Memory B cell (primary cell): ENCODE measurements around the gene EMC8.
"Not testable (repeated sequence)": the region's sequence is repeated elsewhere in the genome, so short reads cannot be mapped to it uniquely, and the experiment has no call there.

Source experiments
- ATAC-seq: fragments of 150-1000 bp; cut with Tn5 transposase; 2 replicates; pipeline ENCODE4 v1.10.0; 2021; ENCODE audit warnings: low read depth, mild to moderate bottlenecking, moderate library complexity
- DNase-seq, 2 donors: peaks; one replicate each; pipeline ENCODE4 v3.0.0; 2022; ENCODE audit warnings: low spot score in 2 of 2
- H3K27ac Mint-ChIP-seq: one replicate; pipeline ENCODE4 v1.8.0; 2022; ENCODE audit warnings: mild to moderate bottlenecking, moderate library complexity, mixed read lengths
- H3K27me3 Mint-ChIP-seq: one replicate; pipeline ENCODE4 v1.8.0; 2022; ENCODE audit warnings: mixed read lengths
- H3K36me3 Mint-ChIP-seq: one replicate; pipeline ENCODE4 v1.8.0; 2022; ENCODE audit warnings: mild to moderate bottlenecking, mixed read lengths
- H3K4me1 Mint-ChIP-seq: one replicate; pipeline ENCODE4 v1.8.0; 2022; ENCODE audit warnings: mixed read lengths
- H3K4me3 Mint-ChIP-seq: one replicate; pipeline ENCODE4 v1.8.0; 2022; ENCODE audit warnings: mild to moderate bottlenecking, moderate library complexity, mixed read lengths
- H3K9me3 Mint-ChIP-seq: one replicate; pipeline ENCODE4 v1.8.0; 2022; ENCODE audit warnings: mixed read lengths

The EMC8 gene

DNA sequence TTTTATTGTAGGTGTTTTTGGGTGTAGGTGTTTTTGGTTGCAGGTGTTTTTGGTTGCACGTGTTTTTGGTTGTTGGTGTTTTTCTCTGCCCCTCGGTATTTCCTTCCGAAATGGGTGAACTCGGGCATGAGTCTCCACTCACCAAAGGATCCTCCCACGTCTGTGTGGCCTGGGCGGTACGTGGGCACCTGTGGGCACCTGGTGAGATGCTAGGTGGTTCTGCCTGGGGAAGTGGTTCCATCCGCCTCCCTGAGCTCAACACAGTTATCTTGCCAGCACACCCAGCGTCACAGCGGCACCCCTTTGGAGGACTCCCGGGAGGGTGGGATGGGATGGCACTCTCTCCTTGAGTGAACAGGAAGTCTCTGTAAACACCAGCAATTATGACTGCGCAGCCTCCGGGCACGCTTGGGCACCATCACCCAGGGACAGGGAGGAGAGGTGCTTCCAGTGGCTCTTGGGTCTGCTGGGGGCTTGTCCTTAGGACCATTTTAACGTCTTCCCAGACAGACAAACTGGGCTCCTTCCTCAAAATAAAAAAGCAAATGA lies 29.9 kb upstream of the EMC8 start:
- Mint-ChIP-seq H3K4me3 (peak overlapping the region; percentile 30), H3K4me1 (peaks cover 37% of the 10 kb centered on the region), H3K9me3 (peaks cover 9% of the 10 kb centered on the region), H3K27ac (peak overlapping the region; percentile 80), H3K27me3 (no peaks in the 10 kb centered on the region), H3K36me3 (peaks cover 8% of the 10 kb centered on the region)
- peak; percentile 42 for ATAC-seq
- DNase-seq = peak in 1 of 2 donors; percentile 28

DNA sequence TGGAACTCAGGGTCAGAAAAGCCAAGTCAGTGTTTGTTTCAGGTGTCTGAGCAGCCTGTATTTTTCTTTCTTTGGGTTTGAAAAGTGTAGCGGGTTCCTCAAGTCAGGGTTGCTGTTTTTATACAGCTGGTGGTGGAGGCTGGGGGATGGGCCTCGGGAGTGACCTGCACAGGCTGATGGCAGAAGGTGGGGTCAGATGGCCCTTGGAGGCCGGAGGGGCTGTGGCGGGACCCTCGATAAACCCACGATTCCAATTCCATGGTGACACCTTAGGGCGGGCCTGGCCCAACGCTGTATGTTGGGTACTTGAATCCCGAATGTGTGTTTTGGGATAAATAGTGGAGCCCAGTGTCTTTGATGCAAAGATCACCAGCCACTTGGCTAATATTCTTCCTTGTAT lies 28.8 kb upstream of the EMC8 start:
- Mint-ChIP-seq H3K27me3 (no peaks in the 10 kb centered on the region), H3K9me3 (peaks cover 7% of the 10 kb centered on the region), H3K4me1 (peaks cover 33% of the 10 kb centered on the region), H3K36me3 (peaks cover 6% of the 10 kb centered on the region), H3K4me3 (no peak overlapping the region), H3K27ac (no peak overlapping the region)
- ATAC-seq (no peak), DNase-seq (no peak)

DNA sequence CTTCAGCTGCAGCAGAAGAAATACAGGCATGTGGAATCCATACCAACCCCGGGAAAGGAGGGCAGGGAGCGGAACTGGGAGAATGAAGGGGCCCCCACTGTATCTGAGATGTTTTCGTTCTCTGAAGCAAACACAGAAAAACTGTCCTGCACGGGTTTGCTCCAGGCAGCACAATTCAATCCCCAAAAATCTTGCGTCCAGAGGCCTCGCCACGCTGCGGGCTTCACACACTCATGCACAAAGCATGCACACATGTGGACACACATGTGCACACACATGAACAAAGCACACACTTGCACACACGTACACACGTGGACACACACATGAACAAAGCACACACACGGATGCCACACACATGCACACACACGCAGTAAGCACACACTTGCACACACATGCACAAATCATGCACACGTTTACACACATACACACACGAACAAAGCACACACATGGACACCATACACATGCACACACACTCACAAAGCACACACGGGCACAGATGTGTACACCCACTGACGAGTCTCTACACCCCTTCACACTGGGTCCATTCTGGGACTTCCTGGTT lies 27.4 kb upstream of the EMC8 start:
- Mint-ChIP-seq H3K27ac (no peak overlapping the region), H3K27me3 (no peaks in the 10 kb centered on the region)

DNA sequence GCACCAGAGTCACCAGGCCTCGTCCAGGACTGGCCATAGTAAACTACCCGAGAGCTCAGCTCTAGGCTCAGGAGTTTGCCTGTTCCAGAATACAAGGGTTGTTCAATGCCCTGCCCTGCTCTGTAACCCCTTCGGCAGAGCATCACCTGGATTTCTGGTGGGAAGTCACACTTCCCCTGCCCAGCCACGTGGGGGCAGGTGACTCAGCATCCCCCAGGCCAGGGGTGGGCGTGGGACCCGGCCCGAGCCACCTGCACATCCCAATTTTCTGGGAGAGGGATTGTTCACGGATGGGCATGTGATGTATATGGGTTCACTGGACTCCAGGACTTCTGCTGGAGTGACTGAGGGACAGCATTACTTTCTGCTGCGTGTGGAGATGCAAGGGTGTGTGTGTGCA lies 26.0 kb upstream of the EMC8 start:
- DNase-seq (no peak), ATAC-seq (no peak)
- Mint-ChIP-seq H3K4me3 (no peak overlapping the region), H3K27ac (no peak overlapping the region), H3K27me3 (no peaks in the 10 kb centered on the region), H3K4me1 (peaks cover 23% of the 10 kb centered on the region), H3K9me3 (peaks cover 4% of the 10 kb centered on the region), H3K36me3 (peaks cover 4% of the 10 kb centered on the region)

More for the DNA sequence above, 27.4 kb upstream of the EMC8 start:
- ATAC-seq (no peak), DNase-seq (no peak)
- Mint-ChIP-seq H3K9me3 (peaks cover 7% of the 10 kb centered on the region), H3K36me3 (peaks cover 6% of the 10 kb centered on the region), H3K4me3 (no peak overlapping the region), H3K4me1 (peaks cover 25% of the 10 kb centered on the region)

DNA sequence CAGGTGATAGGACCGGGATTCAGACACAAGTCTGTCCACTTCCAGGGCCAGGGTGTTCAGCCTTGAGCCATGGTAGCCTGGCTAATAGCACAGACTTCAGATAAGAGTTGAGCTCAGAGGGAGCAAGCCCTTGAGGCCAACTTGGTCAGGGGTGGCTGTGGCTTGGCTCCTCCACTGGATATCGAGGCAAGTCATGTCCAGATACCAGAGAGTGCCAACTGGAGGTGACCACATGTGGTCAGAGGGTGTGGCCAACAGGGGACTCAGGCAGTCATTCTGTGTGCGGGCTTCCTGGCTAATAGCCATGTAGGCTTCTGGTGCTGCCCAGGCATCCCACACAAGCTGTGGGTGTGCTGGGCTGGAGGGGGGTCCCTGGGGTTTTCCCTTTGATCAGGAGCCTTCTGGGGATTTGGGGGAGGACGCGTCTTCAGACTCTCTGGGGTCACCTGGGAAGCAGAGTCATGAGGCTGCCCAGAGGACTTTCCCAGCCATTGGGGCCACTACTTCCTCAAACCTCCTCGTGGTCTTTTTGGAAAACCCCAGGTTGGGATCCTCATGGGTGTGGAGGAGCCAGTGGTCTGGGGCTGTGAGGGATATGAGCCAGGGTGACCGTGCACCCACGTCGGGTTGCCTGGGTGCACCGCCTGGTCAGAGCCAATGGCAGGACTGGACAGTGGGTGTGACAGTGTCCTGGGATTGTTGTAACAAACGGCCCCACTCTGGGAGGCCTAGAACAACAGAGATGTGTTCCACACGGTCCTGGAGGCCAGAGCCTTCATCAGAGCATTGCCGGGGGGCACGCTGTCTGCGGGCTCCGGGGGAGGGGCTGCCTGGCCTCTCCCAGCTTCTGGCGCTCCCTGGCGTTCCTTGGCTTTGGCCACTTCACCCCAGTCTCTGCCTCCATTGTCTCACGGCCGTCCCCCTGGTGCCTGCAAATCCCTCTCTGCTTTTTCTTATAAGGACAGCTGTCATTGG lies 25.1 kb upstream of the EMC8 start:
- H3K27ac Mint-ChIP-seq = no peak overlapping the region
- peaks cover 4% of the 10 kb centered on the region for H3K9me3 Mint-ChIP-seq
- no peak for DNase-seq
- H3K27me3 Mint-ChIP-seq = no peaks in the 10 kb centered on the region
- H3K4me1 Mint-ChIP-seq = peaks cover 21% of the 10 kb centered on the region
- peak; percentile 11 for ATAC-seq
- H3K4me3 Mint-ChIP-seq = no peak overlapping the region
- H3K36me3 Mint-ChIP-seq = peaks cover 4% of the 10 kb centered on the region

DNA sequence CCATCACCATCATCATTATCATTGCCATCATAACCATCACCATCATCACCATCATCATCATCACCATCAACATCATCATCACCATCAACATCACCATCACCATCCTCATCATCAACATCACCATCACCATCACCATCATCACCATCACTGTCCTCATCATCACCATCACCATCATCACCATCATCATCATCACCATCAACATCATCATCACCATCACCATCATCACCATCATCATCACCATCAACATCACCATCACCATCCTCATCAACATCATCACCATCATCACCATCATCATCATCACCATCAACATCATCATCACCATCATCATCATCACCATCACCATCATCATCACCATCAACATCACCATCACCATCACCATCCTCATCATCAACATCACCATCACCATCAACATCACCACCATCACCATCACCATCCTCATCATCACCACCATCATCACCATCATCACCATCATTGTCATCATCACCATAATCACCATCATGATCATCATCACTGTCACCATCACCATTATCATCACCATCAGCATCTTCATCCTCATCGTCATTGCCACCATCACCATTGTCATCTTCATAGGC lies 24.1 kb upstream of the EMC8 start:
- Mint-ChIP-seq H3K36me3 (no peaks in the 10 kb centered on the region), H3K9me3 (no peaks in the 10 kb centered on the region), H3K4me3 (no peak overlapping the region), H3K27ac (no peak overlapping the region), H3K4me1 (peaks cover 19% of the 10 kb centered on the region), H3K27me3 (no peaks in the 10 kb centered on the region)
- ATAC-seq = no peak
- DNase-seq = no peak

DNA sequence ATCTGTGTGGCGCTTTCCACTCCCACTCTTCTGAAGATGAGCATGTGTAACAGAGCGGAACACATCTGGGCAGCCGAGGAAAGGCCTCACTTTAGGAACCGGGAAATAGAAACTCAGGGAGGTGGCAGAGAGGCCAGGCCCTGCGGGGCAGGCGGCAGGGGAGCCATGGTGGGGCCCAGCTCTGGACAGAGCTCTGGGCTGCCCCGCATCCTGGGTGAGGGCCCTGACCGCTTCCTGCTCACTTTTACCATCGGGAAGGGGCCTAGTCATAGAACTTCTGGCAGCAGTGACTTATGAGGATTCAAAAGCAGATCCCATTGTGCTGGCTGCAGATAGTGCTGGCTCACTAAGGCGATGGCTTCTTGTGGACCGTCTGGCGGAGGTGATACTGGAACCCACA lies 22.8 kb upstream of the EMC8 start:
- Mint-ChIP-seq H3K4me3 (no peak overlapping the region), H3K9me3 (no peaks in the 10 kb centered on the region)

DNA sequence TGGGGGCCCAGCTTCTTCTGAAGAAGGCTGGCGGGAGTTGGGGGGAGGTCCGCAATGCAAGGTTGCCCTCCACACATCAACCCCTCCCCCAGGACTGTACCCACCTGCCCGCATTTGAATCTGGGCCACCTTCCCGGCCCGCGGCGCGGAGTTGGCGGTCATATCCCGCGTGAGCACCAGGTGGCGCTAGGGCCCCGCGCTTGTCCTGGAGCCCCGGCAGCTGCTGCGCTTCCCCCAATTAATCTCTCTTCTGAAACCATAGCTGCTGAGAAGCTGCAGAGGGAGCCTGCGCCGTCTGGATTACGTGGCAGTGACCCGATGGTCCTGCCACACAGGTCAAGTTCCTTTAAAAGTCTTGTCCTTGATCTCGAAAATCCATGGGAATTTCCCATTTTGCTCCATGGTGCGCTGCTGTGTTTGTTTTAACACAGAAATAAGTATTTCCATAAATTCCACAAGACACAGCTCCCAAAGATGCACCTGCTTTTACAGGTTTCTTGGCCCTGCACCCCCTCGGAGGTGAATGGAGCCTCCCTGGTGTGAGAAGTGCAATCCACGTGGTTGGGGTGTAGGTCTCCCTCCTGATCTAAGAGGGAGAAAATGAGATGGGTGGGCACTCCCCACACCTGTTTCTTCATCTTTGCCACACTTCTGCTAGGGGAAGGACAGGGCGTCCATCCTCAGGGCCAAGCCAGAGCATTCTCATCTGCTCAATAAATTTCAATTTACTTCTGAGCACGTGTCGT lies 22.2 kb upstream of the EMC8 start:
- Mint-ChIP-seq H3K4me3 (no peak overlapping the region), H3K36me3 (no peaks in the 10 kb centered on the region), H3K27me3 (no peaks in the 10 kb centered on the region), H3K9me3 (no peaks in the 10 kb centered on the region), H3K27ac (no peak overlapping the region), H3K4me1 (peaks cover 16% of the 10 kb centered on the region)
- peak; percentile 92 to 97 for DNase-seq
- peak; percentile 85 for ATAC-seq

More for the DNA sequence above, 22.8 kb upstream of the EMC8 start:
- Mint-ChIP-seq H3K27ac (no peak overlapping the region), H3K36me3 (no peaks in the 10 kb centered on the region), H3K4me1 (peaks cover 19% of the 10 kb centered on the region), H3K27me3 (no peaks in the 10 kb centered on the region)
- no peak for ATAC-seq
- DNase-seq = no peak

DNA sequence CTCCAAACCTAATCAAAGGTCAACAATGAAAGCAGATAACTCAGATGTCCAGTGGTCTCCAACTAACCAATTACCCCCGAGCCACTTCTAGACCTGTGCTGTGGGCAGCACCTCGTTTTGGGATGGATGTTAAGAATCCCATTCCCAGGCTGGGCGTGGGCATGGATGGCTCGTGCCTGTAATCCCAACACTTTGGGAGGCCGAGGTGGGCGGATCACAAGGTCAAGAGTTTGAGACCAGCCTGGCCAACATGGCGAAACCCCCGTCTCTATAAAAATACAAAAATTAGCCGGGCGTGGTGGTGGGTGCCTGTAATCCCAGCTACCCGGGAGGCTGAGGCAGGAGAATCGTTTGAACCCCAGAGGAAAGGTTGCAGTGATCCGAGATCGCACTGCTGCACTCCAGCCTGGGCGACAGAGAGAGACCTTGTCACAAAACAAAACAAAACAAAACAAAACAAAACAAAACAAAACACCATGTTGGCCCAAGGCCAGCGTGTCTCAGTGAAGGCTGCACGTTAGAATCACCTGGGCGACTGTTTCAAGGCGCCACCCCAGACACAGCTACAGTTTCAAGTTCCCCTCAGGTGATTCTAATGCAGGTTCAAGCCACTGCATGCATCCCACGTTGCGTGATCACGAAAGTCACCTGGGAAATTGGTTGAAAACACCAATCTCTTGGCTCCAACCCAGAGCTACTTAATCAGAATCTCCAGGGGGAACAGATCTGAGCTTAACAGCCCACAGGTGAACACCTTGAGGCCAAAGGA lies 21.4 kb upstream of the EMC8 start:
- ATAC-seq = peak; percentile 21
- no peaks in the 10 kb centered on the region for H3K9me3 Mint-ChIP-seq
- no peaks in the 10 kb centered on the region for H3K27me3 Mint-ChIP-seq
- H3K27ac Mint-ChIP-seq = no peak overlapping the region
- no peak for DNase-seq
- no peak overlapping the region for H3K4me3 Mint-ChIP-seq
- H3K36me3 Mint-ChIP-seq = no peaks in the 10 kb centered on the region
- H3K4me1 Mint-ChIP-seq = peaks cover 11% of the 10 kb centered on the region

DNA sequence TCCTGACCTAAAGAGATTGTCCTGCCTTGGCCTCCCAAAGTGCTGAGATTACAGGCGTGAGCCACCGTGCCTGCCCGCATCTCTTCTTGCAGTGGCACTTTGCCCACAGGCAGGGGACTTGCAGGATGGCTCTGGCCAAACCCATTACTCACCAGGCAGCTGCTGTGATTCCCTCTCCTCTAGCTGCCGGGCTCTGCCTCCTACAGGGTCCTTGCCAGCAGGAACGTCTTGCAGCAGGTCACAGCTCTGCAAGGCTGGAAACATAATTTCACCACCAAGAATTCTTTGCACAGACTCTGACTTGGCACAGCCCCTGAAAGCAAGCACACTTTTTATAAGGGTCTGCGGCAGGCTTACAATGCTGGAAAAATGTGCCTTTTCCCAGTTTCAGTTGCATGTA lies 20.4 kb upstream of the EMC8 start:
- Mint-ChIP-seq H3K27ac (no peak overlapping the region), H3K4me1 (peaks cover 11% of the 10 kb centered on the region), H3K4me3 (no peak overlapping the region), H3K36me3 (no peaks in the 10 kb centered on the region), H3K27me3 (peaks cover 4% of the 10 kb centered on the region), H3K9me3 (no peaks in the 10 kb centered on the region)
- DNase-seq = no peak
- no peak for ATAC-seq

DNA sequence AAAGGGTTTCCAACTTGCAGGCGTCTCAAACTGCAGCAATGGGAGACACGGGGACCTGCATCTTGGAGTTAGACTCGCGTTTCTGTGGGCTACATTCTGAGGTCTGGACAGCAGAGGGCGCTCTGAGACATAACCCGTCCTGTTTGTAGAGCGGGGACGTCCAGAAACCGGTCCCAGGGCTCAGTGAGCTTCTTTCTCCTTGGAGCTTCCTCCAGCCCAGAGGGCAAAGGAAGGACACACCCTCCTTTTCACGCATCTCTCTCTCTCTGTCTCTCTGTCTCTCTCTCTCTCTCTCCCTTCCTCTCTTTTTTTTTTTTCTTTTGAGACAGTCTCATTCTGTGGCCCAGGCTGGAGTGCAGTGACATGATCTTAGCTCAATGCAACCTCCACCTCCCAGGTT lies 19.9 kb upstream of the EMC8 start:
- H3K27ac Mint-ChIP-seq = no peak overlapping the region
- no peak overlapping the region for H3K4me3 Mint-ChIP-seq
- H3K36me3 Mint-ChIP-seq = no peaks in the 10 kb centered on the region
- peaks cover 11% of the 10 kb centered on the region for H3K4me1 Mint-ChIP-seq
- DNase-seq (peak; percentile 86 to 89), ATAC-seq (peak; percentile 64)
- H3K9me3 Mint-ChIP-seq = no peaks in the 10 kb centered on the region
- H3K27me3 Mint-ChIP-seq = peaks cover 7% of the 10 kb centered on the region

DNA sequence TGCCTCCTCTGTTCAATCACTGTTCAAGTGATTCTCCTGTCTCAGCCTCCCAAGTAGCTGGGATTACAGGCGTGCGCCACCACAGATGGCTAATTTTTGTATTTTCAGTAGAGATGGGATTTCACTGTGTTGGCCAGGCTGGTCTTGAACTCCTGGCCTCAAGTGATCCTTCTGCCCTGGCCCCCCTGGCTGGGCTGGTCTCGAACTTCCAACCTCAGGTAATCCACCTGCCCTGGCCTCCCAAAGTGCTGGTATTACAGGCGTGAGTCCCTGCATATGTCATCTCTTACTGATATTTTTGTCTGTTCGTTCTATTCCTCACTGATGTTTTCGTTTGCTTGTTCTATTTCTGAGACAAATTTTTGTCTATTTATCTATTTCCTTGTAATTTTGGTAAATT lies 17.9 kb upstream of the EMC8 start:
- peaks cover 11% of the 10 kb centered on the region for H3K4me1 Mint-ChIP-seq
- H3K27me3 Mint-ChIP-seq = peaks cover 11% of the 10 kb centered on the region
- H3K36me3 Mint-ChIP-seq, H3K4me3 Mint-ChIP-seq, ATAC-seq, H3K9me3 Mint-ChIP-seq, H3K27ac Mint-ChIP-seq, DNase-seq: not testable (repeated sequence)

DNA sequence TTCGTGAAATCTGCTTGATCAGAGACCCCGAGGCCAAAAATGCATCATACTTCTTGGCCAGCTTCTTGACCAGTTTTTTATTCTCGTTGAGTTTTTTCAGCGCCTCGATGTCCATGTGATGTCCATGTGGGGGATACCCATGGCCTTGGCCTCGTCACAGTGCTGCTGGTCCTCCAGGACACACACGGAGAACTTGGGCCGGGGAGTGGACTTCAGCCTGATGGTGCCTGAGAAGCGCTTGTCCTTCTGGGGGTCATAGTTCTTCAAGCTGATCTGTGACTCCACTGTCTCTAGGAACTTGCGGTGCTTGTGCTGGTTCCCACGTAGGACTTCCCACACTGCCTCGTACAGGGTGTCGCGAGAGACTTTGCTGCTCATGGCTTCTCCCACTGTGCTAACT lies 16.8 kb upstream of the EMC8 start:
- Mint-ChIP-seq H3K4me3 (no peak overlapping the region), H3K4me1 (peaks cover 5% of the 10 kb centered on the region), H3K27ac (no peak overlapping the region), H3K36me3 (no peaks in the 10 kb centered on the region), H3K27me3 (peaks cover 17% of the 10 kb centered on the region), H3K9me3 (no peaks in the 10 kb centered on the region)
- no peak for ATAC-seq
- no peak for DNase-seq
